AG09309 (cell line): ENCODE data around the gene TMEM147.

Source experiments
- DNase-seq: peaks from one replicate; pipeline ENCODE4 v3.0.0-alpha.2; 2010; ENCODE audit warnings: low read depth
- H3K4me3 ChIP-seq: 2 replicates; pipeline ENCODE4 v1.5.1; 2011; ENCODE audit warnings: mild to moderate bottlenecking, low read depth, low read length, moderate library complexity; ENCODE audit not compliant: control insufficient read depth
- CTCF ChIP-seq: IDR thresholded peaks from 2 replicates; pipeline ENCODE4 v1.5.1; 2011; ENCODE audit warnings: mild to moderate bottlenecking, low read depth, low read length, inconsistent platforms; ENCODE audit not compliant: insufficient read depth, control insufficient read depth; ENCODE audit errors: missing control alignments

TMEM147 gene

GRCh38 chr19:35510626-35510964 is 34.8 kb upstream of the TMEM147 start:
- no peak for TF ChIP-seq CTCF
- H3K4me3 ChIP-seq = no peak overlapping the region; the same call in 1 of the 2 replicates
- DNase-seq = no peak

- no peak overlapping the region for H3K4me3 ChIP-seq
- no peak for TF ChIP-seq CTCF
- DNase-seq = no peak
These were observed 34.1 kb upstream of the TMEM147 start for GRCh38 chr19:35511337-35511736.

GRCh38 chr19:35512831-35513627 is 32.4 kb upstream of the TMEM147 start:
- no peak overlapping the region for H3K4me3 ChIP-seq
- DNase-seq = no peak
- TF ChIP-seq CTCF = no peak

DNA sequence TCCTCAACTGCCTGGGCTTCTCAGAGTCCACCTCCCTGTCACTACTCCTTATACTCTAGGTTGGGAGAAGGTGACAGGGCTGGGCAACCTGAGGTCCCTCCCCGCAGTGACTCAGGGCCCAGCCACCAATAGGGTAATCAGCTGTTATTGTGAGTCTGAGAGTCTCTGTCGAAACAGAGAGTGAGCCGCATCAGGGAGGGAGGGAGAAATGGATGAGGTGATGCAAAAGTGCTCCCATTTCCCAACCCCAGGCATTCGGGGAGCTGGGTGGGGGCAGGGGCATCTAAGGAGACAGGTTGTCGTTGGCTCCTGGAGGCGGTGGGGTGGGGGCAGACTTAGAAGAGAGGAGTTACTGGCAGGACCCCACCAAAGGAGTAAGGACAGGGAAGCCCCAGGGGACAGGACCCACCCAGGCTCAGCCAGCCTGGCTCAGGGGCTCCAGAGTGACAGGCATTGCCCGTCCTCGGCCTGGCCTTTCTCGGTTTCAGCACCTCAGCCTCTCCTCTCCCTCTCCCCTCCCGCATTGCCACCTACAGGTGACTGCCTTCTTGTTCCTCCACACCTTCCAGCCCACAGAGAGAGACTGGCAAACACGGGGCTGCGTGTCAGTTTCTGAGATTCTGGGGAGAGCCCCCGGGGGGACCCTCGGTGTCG is 31.7 kb upstream of the TMEM147 start, which contains the start of gene DMKN:
TSS of gene DMKN (minus strand) at position 22 of the 654 bp plus-strand sequence. CDS start 174 bp downstream, outside the sequence.
- DNase-seq = peak; percentile 25
- no peak within 1 kb of the TSS for H3K4me3 ChIP-seq
- no peak for TF ChIP-seq CTCF

GRCh38 chr19:35514282-35514809 is 31.1 kb upstream of the TMEM147 start:
- no peak overlapping the region for H3K4me3 ChIP-seq
- no peak for TF ChIP-seq CTCF
- no peak for DNase-seq

- no peak for DNase-seq
- H3K4me3 ChIP-seq = no peak overlapping the region
- TF ChIP-seq CTCF = no peak
These were observed 29.1 kb upstream of the TMEM147 start for GRCh38 chr19:35516310-35516709.
